Measurements from ENCODE around the gene NHERF2. TPM values are rescaled to one million over a fixed set of nuclear protein-coding genes. Genes with fewer than 3 reads are reported as not detected.
"Not testable (repeated sequence)": the region's sequence is repeated elsewhere in the genome, so short reads cannot be mapped to it uniquely, and the experiment has no call there.

The NHERF2 gene
- total RNA-seq, 2 donors from 2014 or later = 0.21 to 2.9 TPM

DNA sequence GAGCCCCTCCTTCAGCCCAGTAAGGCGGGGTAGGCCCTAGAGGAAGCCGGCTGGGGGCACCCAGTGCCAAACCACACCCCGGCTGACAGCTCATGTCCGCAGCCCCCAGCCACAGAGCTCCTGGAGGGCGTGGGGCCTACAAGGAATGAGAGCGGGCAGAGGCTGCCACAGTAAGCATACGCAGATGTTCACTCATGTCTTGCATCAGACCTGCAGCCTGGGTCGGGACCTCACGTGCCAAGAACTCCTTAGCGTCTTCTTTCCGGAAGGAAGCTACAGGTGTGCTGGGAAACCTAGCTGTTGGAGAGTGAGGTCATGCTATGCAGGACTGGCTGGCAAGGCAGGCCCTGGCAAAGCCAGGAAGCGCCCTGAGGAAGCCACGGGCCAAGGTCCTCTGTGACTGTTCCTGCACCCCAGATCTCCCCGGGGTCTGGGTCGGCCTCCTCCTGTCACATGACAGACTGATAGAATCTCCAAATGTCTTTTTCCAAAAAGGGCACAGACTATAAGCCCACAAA is 18.6 kb upstream of the NHERF2 start:
- peaks cover 23% of the 10 kb centered on the region for H3K36me3 Mint-ChIP-seq (ENCODE audit: low read depth)
- H3K4me1 Mint-ChIP-seq = peaks cover 20% of the 10 kb centered on the region
- H3K9me3 Mint-ChIP-seq = no peaks in the 10 kb centered on the region
- no peaks in the 10 kb centered on the region for H3K27me3 Mint-ChIP-seq
- ATAC-seq (replicated peaks) = no peak
- H3K27ac Mint-ChIP-seq = peak overlapping the region; percentile 93
- peak overlapping the region; percentile 91 for H3K4me3 Mint-ChIP-seq

DNA sequence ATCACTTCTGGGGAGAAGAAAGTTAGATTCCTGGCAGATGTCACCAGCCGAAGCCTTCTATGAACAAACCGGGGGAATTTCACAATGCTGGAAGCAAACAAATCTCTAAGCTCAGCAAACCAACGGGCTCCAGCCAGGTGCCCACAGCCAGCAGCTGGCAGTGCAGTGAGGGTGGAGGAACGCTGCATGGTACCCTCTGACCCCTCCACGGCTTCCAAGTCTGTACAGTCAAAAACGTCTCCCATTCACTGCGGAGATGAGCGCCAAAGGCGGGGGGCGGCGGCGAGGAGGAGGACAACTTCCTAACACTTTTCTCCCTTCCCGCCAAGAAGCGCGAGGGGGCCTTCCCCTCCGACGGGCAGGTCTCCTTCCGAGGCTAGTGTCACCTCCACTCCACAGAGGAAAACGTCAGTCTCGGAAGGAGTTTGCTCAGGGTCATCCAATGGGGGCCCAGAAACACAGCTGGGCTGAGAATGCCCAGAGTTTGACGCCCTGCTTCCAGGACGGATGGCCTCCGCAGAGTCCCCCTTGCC is 18.0 kb upstream of the NHERF2 start:
- H3K9me3 Mint-ChIP-seq = no peaks in the 10 kb centered on the region
- H3K4me3 Mint-ChIP-seq = peak overlapping the region; percentile 91
- H3K36me3 Mint-ChIP-seq (ENCODE audit: low read depth) = peaks cover 23% of the 10 kb centered on the region
- peaks cover 20% of the 10 kb centered on the region for H3K4me1 Mint-ChIP-seq
- no peak for ATAC-seq (replicated peaks)
- no peaks in the 10 kb centered on the region for H3K27me3 Mint-ChIP-seq
- peak overlapping the region; percentile 93 for H3K27ac Mint-ChIP-seq

DNA sequence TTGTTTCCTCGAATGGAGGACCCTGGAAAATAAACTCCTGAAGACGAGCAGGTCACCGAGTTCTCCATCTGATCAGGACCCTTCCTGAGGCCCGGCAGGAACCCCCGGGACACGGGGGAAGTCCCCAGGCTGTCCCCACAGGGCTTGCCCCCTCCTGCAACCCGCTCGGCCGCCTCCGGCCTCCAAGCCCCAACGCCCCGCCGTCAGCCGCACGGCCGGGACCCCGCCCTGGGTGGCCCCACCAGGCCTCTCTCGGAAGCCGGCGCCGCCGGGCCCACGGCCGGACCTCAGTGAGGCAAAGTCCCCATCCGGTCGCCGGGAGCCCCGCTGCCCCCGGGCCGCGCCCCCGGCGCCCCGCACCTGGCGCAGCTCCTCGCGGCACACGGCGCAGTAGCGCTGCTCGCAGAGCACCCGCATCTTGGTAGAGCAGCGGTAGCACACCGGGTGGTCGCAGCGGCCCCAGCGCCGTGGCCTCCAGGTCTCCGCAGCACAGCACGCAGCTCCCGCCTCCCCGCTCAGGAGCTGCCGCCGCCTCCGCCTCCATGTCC is 17.5 kb upstream of the NHERF2 start:
- H3K27ac Mint-ChIP-seq = peak overlapping the region; percentile 93
- peaks cover 20% of the 10 kb centered on the region for H3K4me1 Mint-ChIP-seq
- peak; percentile 37 for ATAC-seq (replicated peaks)
- no peaks in the 10 kb centered on the region for H3K27me3 Mint-ChIP-seq
- peak overlapping the region; percentile 91 for H3K4me3 Mint-ChIP-seq
- peaks cover 23% of the 10 kb centered on the region for H3K36me3 Mint-ChIP-seq (ENCODE audit: low read depth)
- no peaks in the 10 kb centered on the region for H3K9me3 Mint-ChIP-seq

DNA sequence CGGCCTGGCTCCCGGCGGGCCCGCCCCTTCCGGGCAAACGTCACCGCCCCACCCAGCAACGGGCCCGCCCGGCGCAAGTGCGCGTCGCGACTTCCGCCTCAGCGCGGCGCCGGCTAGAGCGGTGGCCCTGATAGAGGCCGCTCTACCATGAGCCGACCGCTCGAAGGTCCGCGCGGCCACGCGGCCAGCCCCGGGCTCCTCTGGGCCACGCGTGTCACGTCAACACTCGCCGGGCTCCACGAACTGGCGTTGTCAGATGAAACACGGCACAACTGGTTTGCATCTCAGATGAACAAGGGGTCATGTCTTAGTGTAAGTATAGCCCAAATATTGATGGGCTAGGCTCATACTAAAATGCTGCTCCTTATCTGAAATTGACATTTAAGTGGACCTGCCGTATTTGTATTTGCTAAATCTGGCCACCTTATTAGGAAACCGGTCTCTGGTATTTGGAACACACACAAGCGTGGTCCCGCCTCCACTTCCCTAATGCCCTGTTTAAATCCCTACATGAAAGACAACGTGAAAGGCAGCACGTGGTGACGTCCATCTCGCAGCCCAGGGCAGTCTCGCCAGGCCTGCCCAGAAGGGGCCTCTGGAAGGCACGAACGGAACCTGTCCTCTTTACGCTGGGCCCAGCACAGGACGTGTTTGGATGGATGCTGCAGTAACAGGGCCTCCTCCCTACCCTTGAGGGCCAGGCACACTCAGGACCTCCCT is 16.8 kb upstream of the NHERF2 start, which contains the start of gene ZNF598:
Gene ZNF598 (minus strand): TSS at position 31 of the 720 bp plus-strand sequence.
- Mint-ChIP-seq H3K9me3 (no peaks in the 10 kb centered on the region), H3K27ac (peak within 1 kb of the TSS; percentile 93), H3K27me3 (no peaks in the 10 kb centered on the region), H3K36me3 (ENCODE audit: low read depth) (peaks cover 23% of the 10 kb centered on the region), H3K4me3 (peak within 1 kb of the TSS; percentile 94), H3K4me1 (peaks cover 20% of the 10 kb centered on the region)
- peak; percentile 99 for ATAC-seq (replicated peaks)

DNA sequence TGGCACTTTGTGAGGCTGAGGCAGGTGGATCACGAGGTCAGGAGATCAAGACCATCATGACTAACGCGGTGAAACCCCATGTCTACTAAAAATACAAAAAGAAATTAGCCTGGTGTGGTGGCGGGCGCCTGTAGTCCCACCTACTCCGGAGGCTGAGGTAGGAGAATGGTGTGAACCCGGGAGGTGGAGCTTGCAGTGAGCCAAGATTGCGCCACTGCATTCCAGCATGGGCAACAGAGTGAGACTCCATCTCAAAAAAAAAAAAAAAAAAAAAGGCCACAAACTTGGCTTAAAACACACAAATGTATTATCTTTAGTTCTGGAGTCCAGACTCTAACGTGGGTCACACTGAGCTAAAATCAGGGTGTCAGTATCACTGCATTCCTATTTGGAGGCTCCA is 15.0 kb upstream of the NHERF2 start:
- not testable (repeated sequence) for H3K27ac Mint-ChIP-seq; H3K4me3 Mint-ChIP-seq; H3K27me3 Mint-ChIP-seq; H3K9me3 Mint-ChIP-seq; ATAC-seq (replicated peaks)
- peaks cover 14% of the 10 kb centered on the region for H3K4me1 Mint-ChIP-seq
- peaks cover 20% of the 10 kb centered on the region for H3K36me3 Mint-ChIP-seq (ENCODE audit: low read depth)

DNA sequence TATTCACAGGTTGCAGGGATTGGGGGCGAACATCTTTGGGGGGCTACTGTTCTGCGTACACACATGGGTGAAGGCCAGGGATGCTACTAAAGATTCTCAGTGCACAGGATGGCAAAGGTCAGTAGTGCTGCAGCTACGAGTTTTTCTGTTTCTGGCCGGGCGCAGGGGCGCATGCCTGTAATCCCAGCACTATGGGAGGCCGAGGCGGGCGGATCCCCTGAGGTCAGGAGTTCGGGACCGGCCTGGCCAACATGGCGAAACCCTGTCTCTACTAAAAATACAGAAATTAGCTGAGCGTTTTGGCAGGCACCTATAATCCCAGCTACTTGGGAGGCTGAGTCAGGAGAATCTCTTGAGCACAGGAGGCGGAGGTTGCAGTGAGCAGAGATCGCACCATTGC is 13.2 kb upstream of the NHERF2 start:
- Mint-ChIP-seq H3K27me3 (no peaks in the 10 kb centered on the region), H3K27ac (no peak overlapping the region), H3K36me3 (ENCODE audit: low read depth) (peaks cover 5% of the 10 kb centered on the region), H3K4me1 (peaks cover 3% of the 10 kb centered on the region), H3K9me3 (no peaks in the 10 kb centered on the region), H3K4me3 (no peak overlapping the region)
- no peak for ATAC-seq (replicated peaks)

DNA sequence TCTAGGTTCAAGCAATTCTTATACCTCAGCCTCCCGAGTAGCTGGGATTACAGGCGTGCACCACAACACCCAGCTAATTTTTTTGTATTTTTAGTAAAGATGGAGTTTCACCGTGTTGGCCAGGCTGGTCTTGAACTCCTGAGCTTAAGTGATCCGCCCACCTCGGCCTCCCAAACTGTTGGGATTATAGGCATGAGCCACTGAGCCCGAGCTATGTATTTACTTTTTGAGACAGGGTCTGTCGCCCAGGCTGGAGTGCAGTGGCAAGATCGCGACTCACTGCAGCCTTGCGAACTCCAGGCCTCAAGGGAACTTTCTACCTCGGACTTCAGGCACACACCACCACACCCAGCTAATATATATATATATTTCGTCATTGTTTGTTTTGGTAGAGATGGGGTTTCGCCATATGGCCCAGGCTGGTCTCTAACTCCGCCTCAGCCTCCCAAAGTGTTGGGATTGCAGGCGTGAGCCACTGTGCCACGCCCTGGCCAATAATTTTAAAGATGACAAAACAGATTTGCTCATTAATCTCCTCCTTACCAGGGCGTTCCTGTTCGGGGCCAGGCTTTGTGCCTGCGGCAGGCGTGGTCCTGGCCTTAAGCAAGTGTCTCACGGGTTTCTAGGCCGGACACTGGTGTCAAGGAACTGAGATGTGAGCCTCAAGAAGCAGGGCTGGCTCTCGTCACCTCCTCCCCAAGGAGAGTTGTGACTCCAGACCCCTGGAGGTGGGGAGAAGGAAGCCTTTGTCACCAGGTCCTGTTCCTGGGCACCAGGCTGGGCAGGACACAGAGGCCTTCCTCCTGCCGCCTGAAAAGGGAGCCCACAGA is 11.4 kb upstream of the NHERF2 start:
- ATAC-seq (replicated peaks) = no peak

DNA sequence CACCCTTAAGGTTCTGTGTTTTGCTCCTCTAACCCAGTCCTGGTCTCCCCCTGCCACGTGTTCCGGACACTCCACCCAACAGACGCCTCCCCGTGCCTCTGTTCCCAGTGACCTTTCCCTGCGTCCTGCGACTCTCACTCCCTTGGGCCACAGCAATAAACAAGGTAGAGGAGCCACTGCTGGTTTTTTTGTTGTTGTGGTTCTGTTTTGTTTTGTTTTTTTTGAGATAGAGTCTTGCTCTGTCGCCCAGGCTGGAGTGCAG is 10.8 kb upstream of the NHERF2 start:
- Mint-ChIP-seq H3K4me1 (no peaks in the 10 kb centered on the region), H3K36me3 (ENCODE audit: low read depth) (no peaks in the 10 kb centered on the region), H3K4me3 (no peak overlapping the region), H3K27me3 (peaks cover 4% of the 10 kb centered on the region), H3K9me3 (no peaks in the 10 kb centered on the region), H3K27ac (no peak overlapping the region)
- ATAC-seq (replicated peaks) = no peak

More for the DNA sequence above, 11.4 kb upstream of the NHERF2 start:
- Mint-ChIP-seq H3K4me3 (no peak overlapping the region), H3K27ac (no peak overlapping the region), H3K36me3 (ENCODE audit: low read depth) (no peaks in the 10 kb centered on the region), H3K4me1 (no peaks in the 10 kb centered on the region), H3K9me3 (no peaks in the 10 kb centered on the region), H3K27me3 (peaks cover 4% of the 10 kb centered on the region)

DNA sequence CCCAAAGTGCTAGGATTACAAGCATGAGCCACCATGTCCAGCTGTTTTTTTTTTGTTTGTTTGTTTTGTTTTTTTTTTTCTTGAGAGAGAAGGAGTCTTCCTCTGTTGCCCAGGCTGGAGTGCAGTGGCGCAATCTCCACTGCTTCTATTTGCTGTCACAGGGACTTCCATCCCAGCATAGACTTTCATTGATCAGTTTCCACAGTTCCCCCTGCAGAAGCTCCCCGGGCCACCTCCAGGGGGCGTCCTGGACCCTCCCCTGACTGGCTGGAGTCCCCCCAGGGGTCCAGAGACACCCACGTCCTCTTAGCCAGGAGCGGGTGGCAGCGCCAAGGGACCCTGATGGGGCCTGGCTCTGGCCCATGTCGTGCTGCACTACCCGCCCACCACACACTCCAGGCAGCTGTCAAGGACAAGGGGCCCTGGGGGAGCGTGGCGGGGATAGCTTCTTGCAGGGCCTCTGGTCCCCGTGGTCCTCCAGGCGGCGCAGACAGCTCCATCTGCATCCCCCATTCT is 10.2 kb upstream of the NHERF2 start:
- Mint-ChIP-seq H3K4me1 (no peaks in the 10 kb centered on the region), H3K36me3 (ENCODE audit: low read depth) (no peaks in the 10 kb centered on the region), H3K27me3 (peaks cover 4% of the 10 kb centered on the region), H3K27ac (no peak overlapping the region), H3K9me3 (no peaks in the 10 kb centered on the region), H3K4me3 (no peak overlapping the region)
- ATAC-seq (replicated peaks) = no peak

DNA sequence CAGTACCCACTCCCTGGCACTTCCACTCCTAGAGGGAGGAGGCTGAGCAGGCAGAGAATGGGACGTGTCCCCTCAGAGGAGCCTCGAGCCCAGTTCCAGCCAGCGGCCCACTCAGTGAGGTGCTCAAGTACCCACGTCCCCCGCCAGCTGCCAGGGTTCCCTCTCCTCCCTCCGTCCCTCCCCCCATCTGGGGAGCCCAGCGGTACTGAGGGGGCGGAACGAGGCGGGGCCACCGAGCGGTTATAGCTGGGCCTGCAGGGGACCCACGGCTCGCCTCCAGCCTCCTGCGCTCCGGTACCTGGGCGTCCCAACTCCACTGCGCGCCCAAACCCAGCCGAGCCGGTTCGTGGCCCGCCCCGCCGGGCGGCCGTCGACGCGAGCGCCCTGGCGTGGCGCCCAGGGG is 7.2 kb upstream of the NHERF2 start, which contains the start of gene NPW:
Gene NPW (plus strand): TSS at position 268 of the 403 bp plus-strand sequence.
- Mint-ChIP-seq H3K27ac (no peak within 1 kb of the TSS), H3K36me3 (ENCODE audit: low read depth) (no peaks in the 10 kb centered on the region), H3K4me3 (peak within 1 kb of the TSS; percentile 19), H3K27me3 (peaks cover 10% of the 10 kb centered on the region), H3K4me1 (no peaks in the 10 kb centered on the region), H3K9me3 (no peaks in the 10 kb centered on the region)
- ATAC-seq (replicated peaks) = no peak

DNA sequence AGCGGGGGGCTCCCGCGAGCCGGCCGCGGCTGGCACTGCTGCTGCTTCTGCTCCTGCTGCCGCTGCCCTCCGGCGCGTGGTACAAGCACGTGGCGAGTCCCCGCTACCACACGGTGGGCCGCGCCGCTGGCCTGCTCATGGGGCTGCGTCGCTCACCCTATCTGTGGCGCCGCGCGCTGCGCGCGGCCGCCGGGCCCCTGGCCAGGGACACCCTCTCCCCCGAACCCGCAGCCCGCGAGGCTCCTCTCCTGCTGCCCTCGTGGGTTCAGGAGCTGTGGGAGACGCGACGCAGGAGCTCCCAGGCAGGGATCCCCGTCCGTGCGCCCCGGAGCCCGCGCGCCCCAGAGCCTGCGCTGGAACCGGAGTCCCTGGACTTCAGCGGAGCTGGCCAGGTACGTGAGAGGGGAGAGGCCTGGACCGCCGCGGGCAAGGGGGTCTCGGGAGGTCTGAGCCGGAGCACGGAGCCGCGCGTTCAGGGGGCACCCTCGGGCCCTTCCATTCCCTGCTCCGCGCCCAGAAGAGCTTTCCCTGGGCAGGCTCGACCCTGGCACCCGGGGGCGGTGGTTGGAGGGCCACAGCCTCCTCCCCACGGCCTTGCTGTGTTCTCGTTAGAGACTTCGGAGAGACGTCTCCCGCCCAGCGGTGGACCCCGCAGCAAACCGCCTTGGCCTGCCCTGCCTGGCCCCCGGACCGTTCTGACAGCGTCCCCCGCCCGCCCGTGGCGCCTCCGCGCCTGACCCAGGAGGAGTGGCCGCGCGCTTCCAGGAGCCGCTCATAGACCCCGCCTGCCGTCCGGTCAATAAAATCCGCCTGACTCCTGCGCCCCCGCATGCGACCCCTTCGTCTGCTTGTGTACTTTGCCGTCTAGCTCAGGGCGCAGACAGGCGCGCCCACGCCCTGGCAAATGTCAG is 6.5 kb upstream of the NHERF2 start:
- Mint-ChIP-seq H3K27ac (no peak overlapping the region), H3K27me3 (peaks cover 10% of the 10 kb centered on the region), H3K4me3 (peak overlapping the region; percentile 19), H3K4me1 (no peaks in the 10 kb centered on the region), H3K36me3 (ENCODE audit: low read depth) (no peaks in the 10 kb centered on the region), H3K9me3 (no peaks in the 10 kb centered on the region)
- ATAC-seq (replicated peaks) = no peak

DNA sequence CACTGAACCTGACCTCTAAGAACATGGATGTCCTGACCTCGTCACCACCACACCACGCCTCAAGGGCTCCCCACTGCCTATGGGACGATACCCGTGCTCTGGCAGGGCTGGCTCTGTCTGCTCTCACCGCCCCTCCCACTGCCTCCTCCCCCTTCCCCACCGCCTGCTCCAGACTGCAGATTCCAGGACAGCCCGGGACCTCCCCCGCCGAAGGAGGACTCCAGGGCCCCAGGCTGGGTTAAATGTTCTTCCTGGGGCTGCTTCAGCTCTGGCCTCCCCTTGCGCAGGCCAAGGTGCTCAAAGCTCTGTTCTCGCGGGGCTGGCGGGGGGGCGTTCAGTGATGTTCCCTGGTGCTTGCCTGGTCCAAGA is 4.0 kb upstream of the NHERF2 start:
- Mint-ChIP-seq H3K27ac (peak overlapping the region; percentile 72), H3K4me3 (peak overlapping the region; percentile 68), H3K36me3 (ENCODE audit: low read depth) (no peaks in the 10 kb centered on the region), H3K27me3 (peaks cover 10% of the 10 kb centered on the region), H3K4me1 (no peaks in the 10 kb centered on the region), H3K9me3 (no peaks in the 10 kb centered on the region)
- peak; percentile 44 for ATAC-seq (replicated peaks)

DNA sequence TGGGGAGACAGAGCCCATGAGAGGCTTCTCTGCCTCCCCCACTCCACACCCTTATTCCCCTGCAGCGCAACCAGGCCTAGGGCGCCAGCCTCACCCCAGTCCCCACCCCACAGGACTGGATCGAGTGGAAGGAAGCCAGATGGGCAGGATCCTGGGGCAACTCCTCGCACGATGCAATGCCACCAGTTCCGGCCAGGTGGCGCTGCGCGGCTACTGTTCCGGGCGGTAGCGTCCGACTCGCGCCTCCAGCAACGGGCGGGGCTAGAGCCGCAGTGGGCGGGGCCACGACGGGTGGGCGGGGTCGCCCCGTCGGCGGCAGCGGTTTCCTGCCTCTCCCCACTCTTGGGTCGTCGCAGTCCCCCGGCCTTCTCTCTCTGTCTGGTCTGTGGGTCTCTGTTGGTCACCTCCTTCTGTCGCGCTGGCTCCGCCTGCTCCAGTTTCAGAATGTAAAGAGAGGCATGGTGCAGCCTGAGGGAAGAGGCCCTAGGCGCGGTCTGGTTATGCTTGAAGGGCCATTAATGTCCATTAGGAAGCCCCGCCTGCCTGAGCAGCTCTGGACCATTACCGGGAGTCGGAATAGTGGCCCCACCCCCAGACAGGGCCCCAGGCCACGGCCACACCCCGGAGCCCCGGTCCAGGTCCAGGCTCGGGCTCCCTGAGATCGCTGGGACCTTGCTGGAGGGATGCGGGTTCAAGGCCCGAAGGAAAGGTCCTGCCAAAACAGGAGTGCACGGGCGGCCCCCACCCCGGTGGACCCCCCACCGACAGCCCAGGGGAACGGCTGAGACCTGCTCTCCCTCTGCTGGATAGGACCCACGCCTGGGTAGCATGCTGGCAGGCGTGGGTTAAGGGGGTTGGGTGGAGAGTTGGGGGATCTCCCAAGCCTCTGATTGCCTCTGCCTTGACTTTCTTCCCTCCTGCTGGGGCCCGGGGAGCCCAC is 3.3 kb upstream of the NHERF2 start:
- Mint-ChIP-seq H3K36me3 (ENCODE audit: low read depth) (no peaks in the 10 kb centered on the region), H3K27me3 (peaks cover 10% of the 10 kb centered on the region), H3K9me3 (no peaks in the 10 kb centered on the region), H3K4me1 (no peaks in the 10 kb centered on the region), H3K27ac (peak overlapping the region; percentile 72), H3K4me3 (peak overlapping the region; percentile 68)
- ATAC-seq (replicated peaks) = peak; percentile 88
